Measurements from ENCODE around the gene ZNF487.

- no peak for TF ChIP-seq MAFK (conservative IDR thresholded peaks at IDR 0.05 in 1 of 2, IDR thresholded peaks at IDR 0.05 in 1 of 2; ENCODE audit: low read length in 2 of 2)
- no peak for TF ChIP-seq REST (IDR thresholded peaks at IDR 0.05; ENCODE audit: borderline replicate concordance in 1 of 2, low read depth in 1 of 2, low read length in 2 of 2)
- no peak for TF ChIP-seq ZNF318 (CRISPR knock-in tag; IDR thresholded peaks at IDR 0.05)
- no peak for TF ChIP-seq FOXC1 (CRISPR knock-in tag; IDR thresholded peaks at IDR 0.05; ENCODE audit: borderline replicate concordance)
- no peak for TF ChIP-seq MED1 (CRISPR knock-in tag; IDR thresholded peaks at IDR 0.05)
- TF ChIP-seq CTCF (CRISPR knock-in tag; IDR thresholded peaks at IDR 0.05) = no peak
- TF ChIP-seq LCORL (IDR thresholded peaks at IDR 0.05) = no peak
- no peak for TF ChIP-seq LCORL (CRISPR knock-in tag; IDR thresholded peaks at IDR 0.05)
- TF ChIP-seq PBX2 (CRISPR knock-in tag; IDR thresholded peaks at IDR 0.05) = no peak
- no peak for TF ChIP-seq GTF2F1 (IDR thresholded peaks at IDR 0.05; ENCODE audit: low read length)
- no peak for TF ChIP-seq ZBTB44 (CRISPR knock-in tag; IDR thresholded peaks at IDR 0.05)
- TF ChIP-seq ZBTB1 (CRISPR knock-in tag; IDR thresholded peaks at IDR 0.05; ENCODE audit: borderline replicate concordance) = no peak
Measured at GRCh38 chr10:43411536-43411935, 25.4 kb upstream of the ZNF487 start.

Data from HepG2 (cell line).